K562 (cell line): ENCODE results near the gene SMARCD2. TPM values are rescaled to one million over a fixed set of nuclear protein-coding genes. Genes with fewer than 3 reads are reported as not detected.
"Not testable (repeated sequence)": the region's sequence is repeated elsewhere in the genome, so short reads cannot be mapped to it uniquely, and the experiment has no call there.

Experiments
- ATAC-seq: fragments of 200-7000 bp; cut with Tn5 transposase; 3 replicates; pipeline ENCODE4 v1.9.1; 2020; ENCODE audit warnings: moderate library complexity
- BruUV-seq: library from RNA; stranded (reverse); fragments of 400-500 nt; replicated peaks from 2 replicates; lab custom pipeline; 2021; lab: Mats Ljungman, UMichigan
- CTCF ChIA-PET: fragments of 300-600 bp; formaldehyde crosslinking; extraction: SDS; loops from one replicate; lab custom pipeline; 2021; ENCODE audit warnings: low intra/inter-chr PET ratio; lab: Yijun Ruan, JAX
- POLR2A ChIA-PET: fragments of 300-600, 350-650 bp; sonication (Branson Sonifier 250); formaldehyde crosslinking; extraction: SDS; loops from one replicate; lab custom pipeline; 2021; ENCODE audit warnings: antibody characterized with exemption, inconsistent platforms; lab: Yijun Ruan, JAX
- DNase-seq, 4 experiments: peaks; one replicate each; pipeline versions ENCODE4 v3.0.0 to v3.0.0-alpha.2; 2011 to 2018; ENCODE audit warnings: low spot score in 3 of 4, mixed read lengths in 3 of 4; ENCODE audit errors: extremely low read depth in 1 of 4
- FAIRE-seq: peaks from 2 replicates; lab custom pipeline; 2011; peaks lifted over from hg19 to GRCh38; lab: Jason Lieb, UNC
- H2AFZ ChIP-seq: 2 replicates; pipeline ENCODE4 v1.6.0; 2011; ENCODE audit warnings: low read depth, low read length, control low read depth, inconsistent platforms
- H3K27ac ChIP-seq: fragments of 200-600 bp; 3 replicates; pipeline ENCODE4 v1.8.0; 2011; ENCODE audit warnings: low read depth, mild to moderate bottlenecking, control low read depth, inconsistent platforms, low read length, moderate library complexity, mixed read lengths; ENCODE audit errors: extremely low read depth
- H3K27me3 ChIP-seq, 2 experiments: fragments of 300-600 bp in 1 of 2; 2 replicates in 1 of 2; 3 replicates in 1 of 2; pipeline versions ENCODE4 v1.6.0 to v1.8.0; 2011; ENCODE audit warnings: inconsistent platforms in 2 of 2, low read length in 2 of 2, mild to moderate bottlenecking in 1 of 2, mixed read lengths in 1 of 2, moderate library complexity in 1 of 2; ENCODE audit not compliant: control insufficient read depth in 2 of 2, insufficient read depth in 2 of 2
- H3K36me3 ChIP-seq: fragments of 300-600 bp; 3 replicates; pipeline ENCODE4 v1.8.0; 2011; ENCODE audit warnings: mild to moderate bottlenecking, low read length, inconsistent platforms; ENCODE audit not compliant: control insufficient read depth, insufficient read depth
- H3K4me1 ChIP-seq, 2 experiments: fragments of 200-600 bp in 1 of 2; replicated peaks in 1 of 2; 2 replicates in 1 of 2; 3 replicates in 1 of 2; pipeline versions ENCODE4 v1.5.1 to v1.8.0; 2011; ENCODE audit warnings: inconsistent platforms in 2 of 2, low read length in 2 of 2, mild to moderate bottlenecking in 1 of 2, mixed read lengths in 1 of 2, moderate library complexity in 1 of 2; ENCODE audit not compliant: control insufficient read depth in 2 of 2, insufficient read depth in 2 of 2
- H3K4me2 ChIP-seq: 2 replicates; pipeline ENCODE4 v1.6.1; 2011; ENCODE audit warnings: low read length, control low read depth, inconsistent platforms, mixed read lengths; ENCODE audit not compliant: insufficient read depth
- H3K4me3 ChIP-seq: fragments of 200-600 bp; sonication (generic), shearing (Covaris generic); 2 replicates; pipeline ENCODE4 v1.5.1; 2016; ENCODE audit warnings: control low read depth, inconsistent platforms
- H3K79me2 ChIP-seq: fragments of 200-600 bp; 3 replicates; pipeline ENCODE4 v1.8.0; 2011; ENCODE audit warnings: low read length, inconsistent platforms; ENCODE audit not compliant: control insufficient read depth, insufficient read depth
- H3K9ac ChIP-seq, 2 experiments: 2 replicates each; pipeline versions ENCODE4 v1.6.0 to v1.6.1; 2011; ENCODE audit warnings: low read depth in 2 of 2, low read length in 2 of 2, control low read depth in 1 of 2, inconsistent platforms in 1 of 2, mild to moderate bottlenecking in 1 of 2, mixed read lengths in 1 of 2; ENCODE audit not compliant: insufficient read depth in 1 of 2
- H3K9me1 ChIP-seq: one replicate; pipeline ENCODE4 v1.6.0; 2011; ENCODE audit warnings: inconsistent platforms, mild to moderate bottlenecking, low read length, moderate library complexity; ENCODE audit not compliant: control insufficient read depth, insufficient read depth
- H3K9me3 ChIP-seq: replicated peaks from 2 replicates; pipeline ENCODE4 v1.5.1; 2011; ENCODE audit warnings: low read depth, low read length, inconsistent platforms; ENCODE audit not compliant: control insufficient read depth, insufficient read depth
- H4K20me1 ChIP-seq: replicated peaks from 2 replicates; pipeline ENCODE4 v1.6.1; 2011; ENCODE audit warnings: low read length, inconsistent platforms, mixed read lengths; ENCODE audit not compliant: control insufficient read depth, insufficient read depth
- ATF1 ChIP-seq, 2 experiments: fragments of 450-650 bp in 1 of 2; IDR thresholded peaks; 2 replicates each; pipeline ENCODE4 v1.6.1; 2016; ENCODE audit warnings: missing compliant biosample characterization in 1 of 2, missing genetic modification characterization in 1 of 2
- FOXK2 ChIP-seq, 2 experiments: fragments of 450-650 bp; IDR thresholded peaks in 1 of 2; conservative IDR thresholded peaks in 1 of 2; 2 replicates each; pipeline ENCODE4 v1.6.1; 2016; ENCODE audit warnings: low read depth in 2 of 2, mild to moderate bottlenecking in 1 of 2
- HDAC8 ChIP-seq: fragments of 450-650 bp; IDR thresholded peaks from 2 replicates; pipeline ENCODE4 v1.6.1; 2016; ENCODE audit warnings: mild to moderate bottlenecking, missing genetic modification characterization, moderate library complexity, missing compliant biosample characterization
- HLTF ChIP-seq: fragments of 450-650 bp; IDR thresholded peaks from 2 replicates; pipeline ENCODE4 v1.6.1; 2016
- NBN ChIP-seq: fragments of 450-650 bp; IDR thresholded peaks from 2 replicates; pipeline ENCODE4 v1.6.1; 2016; ENCODE audit warnings: low read depth, mild to moderate bottlenecking
- NRF1 ChIP-seq, 2 experiments: fragments of 450-650 bp; IDR thresholded peaks in 1 of 2; conservative IDR thresholded peaks in 1 of 2; 2 replicates each; pipeline ENCODE4 v1.6.1; 2014; ENCODE audit warnings: mild to moderate bottlenecking in 2 of 2
- ZNF764 ChIP-seq: fragments of 250-450 bp; sonication (Bioruptor Pico); IDR thresholded peaks from 2 replicates; pipeline ENCODE4 v1.4.0; 2020; ENCODE audit warnings: low read depth, mild to moderate bottlenecking, moderate library complexity
- WGBS: fragments of 100-300 bp; shearing (Covaris generic); methylation state at CpG from one replicate; pipeline ENCODE4 v1.1.6; 2016; ENCODE audit warnings: low coverage, mixed read lengths; ENCODE audit not compliant: insufficient coverage; ENCODE audit errors: missing lambda C conversion rate; 5-methylcytosine and 5-hydroxymethylcytosine counted together
- in situ Hi-C: fragments of 300-500 bp; cut with MboI; formaldehyde crosslinking; loops from 4 replicates; pipeline ENCODE4 v1.15.0; 2018; ENCODE audit warnings: inconsistent platforms, mixed read lengths
- intact Hi-C: fragments of 100-400 bp; cut with micrococcal nuclease; formaldehyde crosslinking; loops from 2 replicates; pipeline ENCODE4 v1.14.2; 2022
- polyA plus RNA-seq, 8 experiments: library from polyadenylated mRNA; depleted of rRNA in 4 of 8; stranded (reverse) in 5 of 8; unstranded in 3 of 8; fragments of >200 nt; fragmentation: Nextera tagmentation in 2 of 8; fragmentation: Illumina TruSeq in 1 of 8; extraction: Ambion mirVana in 2 of 8; extraction: Trizol in 1 of 8; gene quantifications; 2 replicates each; pipeline versions ENCODE4 v1.2.1 to v1.2.3, GENCODE V29; 2011 to 2014; ENCODE audit warnings: inconsistent platforms in 1 of 8, missing spikeins in 1 of 8
- total RNA-seq, 7 experiments: library from RNA; depleted of rRNA in 6 of 7; stranded (reverse); fragments of >200 nt in 6 of 7; fragmentation: Illumina TruSeq in 2 of 7; extraction: Trizol in 2 of 7; gene quantifications; 2 replicates each; pipeline versions ENCODE4 v1.2.1 to v1.2.3, GENCODE V29; 2011 to 2021; ENCODE audit warnings: low replicate concordance in 1 of 7
- TF ChIP-seq, protein P1 (sequence below): fragments of 450-650 bp; IDR thresholded peaks from 2 replicates; pipeline ENCODE4 v1.6.1; 2017; ENCODE audit warnings: antibody characterized with exemption, mild to moderate bottlenecking
- TF ChIP-seq, protein P2 (sequence below): fragments of 450-650 bp; IDR thresholded peaks from 2 replicates; pipeline ENCODE4 v1.6.1; 2016; ENCODE audit warnings: antibody characterized with exemption
- TF ChIP-seq, protein P3 (sequence below): sonication (generic); formaldehyde crosslinking; IDR thresholded peaks from 2 replicates; pipeline ENCODE4 v1.4.0; 2020; ENCODE audit warnings: mild to moderate bottlenecking, missing genetic modification reagents
- TF ChIP-seq, protein P4 (sequence below), 2 experiments: fragments of 250-450 bp in 1 of 2; fragments of 450-650 bp in 1 of 2; sonication (Bioruptor Pico) in 1 of 2; IDR thresholded peaks; 2 replicates each; pipeline versions ENCODE4 v1.6.1 to v1.8.0; 2016 to 2021; ENCODE audit warnings: mild to moderate bottlenecking in 2 of 2, moderate library complexity in 2 of 2, missing compliant biosample characterization in 1 of 2, missing genetic modification characterization in 1 of 2

SMARCD2 gene
- total and polyA plus RNA-seq, 9 of the 15 experiments (the other 6 are each of a cell fraction or from before 2014, with no cell fraction given) = 1.7 to 114 (median 90.3) TPM

DNA sequence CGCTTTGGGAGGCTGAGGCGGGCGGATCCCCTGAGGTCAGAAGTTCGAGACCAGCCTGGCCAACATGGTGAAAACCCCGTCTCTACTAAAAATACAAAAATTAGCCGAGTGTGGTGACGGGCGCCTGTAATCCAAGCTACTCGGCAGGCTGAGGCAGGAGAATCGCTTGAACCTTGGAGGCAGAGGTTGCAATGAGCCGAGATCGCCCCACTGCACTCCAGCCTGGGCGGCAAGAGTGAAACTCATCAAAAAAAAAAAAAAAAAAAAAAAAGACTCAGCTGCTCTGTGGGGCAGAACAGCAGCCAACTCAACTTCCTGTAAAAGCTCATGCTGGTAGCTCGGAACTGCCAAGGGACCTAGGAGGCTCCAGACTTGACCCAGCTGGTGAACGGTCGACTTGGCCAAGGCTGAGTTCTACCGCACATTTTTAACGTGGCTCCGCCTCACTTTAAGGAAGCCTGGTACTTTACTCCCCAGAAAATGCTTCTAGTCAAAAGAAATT is 953 bp upstream of the SMARCD2 start:
- H3K4me3 ChIP-seq = peak overlapping the region; percentile 95
- TF ChIP-seq FOXK2 (conservative IDR thresholded peaks at IDR 0.05 in 1 of 2, IDR thresholded peaks at IDR 0.05 in 1 of 2; ENCODE audit: low read depth in 2 of 2) (0 out of 4 replicates have a peak, but pooled peaks of 1 of the 2 experiments have one; percentile 7), ATF1 (tag; IDR thresholded peaks at IDR 0.05) (peak; percentile 28; the same call in 1 of the 2 replicates), HDAC8 (tag) (peak; percentile 26; the same call in 1 of the 2 replicates), NRF1 (conservative IDR thresholded peaks at IDR 0.05 in 1 of 2, IDR thresholded peaks at IDR 0.05 in 1 of 2) (peak in 1 of 2 experiments; percentile 56; a peak in 1 of 4 replicates), ZNF764 (CRISPR knock-in tag) (0 out of 2 replicates have a peak, but pooled peaks have one; percentile 6), HLTF (0 out of 2 replicates have a peak, but pooled peaks have one; percentile 73), NBN (0 out of 2 replicates have a peak, but pooled peaks have one; percentile 5)
- TF ChIP-seq, protein P1, sequence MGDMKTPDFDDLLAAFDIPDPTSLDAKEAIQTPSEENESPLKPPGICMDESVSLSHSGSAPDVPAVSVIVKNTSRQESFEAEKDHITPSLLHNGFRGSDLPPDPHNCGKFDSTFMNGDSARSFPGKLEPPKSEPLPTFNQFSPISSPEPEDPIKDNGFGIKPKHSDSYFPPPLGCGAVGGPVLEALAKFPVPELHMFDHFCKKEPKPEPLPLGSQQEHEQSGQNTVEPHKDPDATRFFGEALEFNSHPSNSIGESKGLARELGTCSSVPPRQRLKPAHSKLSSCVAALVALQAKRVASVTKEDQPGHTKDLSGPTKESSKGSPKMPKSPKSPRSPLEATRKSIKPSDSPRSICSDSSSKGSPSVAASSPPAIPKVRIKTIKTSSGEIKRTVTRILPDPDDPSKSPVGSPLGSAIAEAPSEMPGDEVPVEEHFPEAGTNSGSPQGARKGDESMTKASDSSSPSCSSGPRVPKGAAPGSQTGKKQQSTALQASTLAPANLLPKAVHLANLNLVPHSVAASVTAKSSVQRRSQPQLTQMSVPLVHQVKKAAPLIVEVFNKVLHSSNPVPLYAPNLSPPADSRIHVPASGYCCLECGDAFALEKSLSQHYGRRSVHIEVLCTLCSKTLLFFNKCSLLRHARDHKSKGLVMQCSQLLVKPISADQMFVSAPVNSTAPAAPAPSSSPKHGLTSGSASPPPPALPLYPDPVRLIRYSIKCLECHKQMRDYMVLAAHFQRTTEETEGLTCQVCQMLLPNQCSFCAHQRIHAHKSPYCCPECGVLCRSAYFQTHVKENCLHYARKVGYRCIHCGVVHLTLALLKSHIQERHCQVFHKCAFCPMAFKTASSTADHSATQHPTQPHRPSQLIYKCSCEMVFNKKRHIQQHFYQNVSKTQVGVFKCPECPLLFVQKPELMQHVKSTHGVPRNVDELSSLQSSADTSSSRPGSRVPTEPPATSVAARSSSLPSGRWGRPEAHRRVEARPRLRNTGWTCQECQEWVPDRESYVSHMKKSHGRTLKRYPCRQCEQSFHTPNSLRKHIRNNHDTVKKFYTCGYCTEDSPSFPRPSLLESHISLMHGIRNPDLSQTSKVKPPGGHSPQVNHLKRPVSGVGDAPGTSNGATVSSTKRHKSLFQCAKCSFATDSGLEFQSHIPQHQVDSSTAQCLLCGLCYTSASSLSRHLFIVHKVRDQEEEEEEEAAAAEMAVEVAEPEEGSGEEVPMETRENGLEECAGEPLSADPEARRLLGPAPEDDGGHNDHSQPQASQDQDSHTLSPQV = peak; percentile 25; the same call in 1 of the 2 replicates
- TF ChIP-seq ATF1 (CRISPR knock-in tag; IDR thresholded peaks at IDR 0.05) = not testable (repeated sequence)
- TF ChIP-seq, protein P2, sequence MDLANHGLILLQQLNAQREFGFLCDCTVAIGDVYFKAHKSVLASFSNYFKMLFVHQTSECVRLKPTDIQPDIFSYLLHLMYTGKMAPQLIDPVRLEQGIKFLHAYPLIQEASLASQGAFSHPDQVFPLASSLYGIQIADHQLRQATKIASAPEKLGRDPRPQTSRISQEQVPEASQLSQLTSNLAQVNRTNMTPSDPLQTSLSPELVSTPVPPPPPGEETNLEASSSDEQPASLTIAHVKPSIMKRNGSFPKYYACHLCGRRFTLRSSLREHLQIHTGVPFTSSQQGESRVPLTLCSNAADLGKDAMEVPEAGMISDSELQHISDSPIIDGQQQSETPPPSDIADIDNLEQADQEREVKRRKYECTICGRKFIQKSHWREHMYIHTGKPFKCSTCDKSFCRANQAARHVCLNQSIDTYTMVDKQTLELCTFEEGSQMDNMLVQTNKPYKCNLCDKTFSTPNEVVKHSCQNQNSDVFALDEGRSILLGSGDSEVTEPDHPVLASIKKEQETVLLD = 0 out of 2 replicates have a peak, but pooled peaks have one; percentile 11
- TF ChIP-seq, protein P3, sequence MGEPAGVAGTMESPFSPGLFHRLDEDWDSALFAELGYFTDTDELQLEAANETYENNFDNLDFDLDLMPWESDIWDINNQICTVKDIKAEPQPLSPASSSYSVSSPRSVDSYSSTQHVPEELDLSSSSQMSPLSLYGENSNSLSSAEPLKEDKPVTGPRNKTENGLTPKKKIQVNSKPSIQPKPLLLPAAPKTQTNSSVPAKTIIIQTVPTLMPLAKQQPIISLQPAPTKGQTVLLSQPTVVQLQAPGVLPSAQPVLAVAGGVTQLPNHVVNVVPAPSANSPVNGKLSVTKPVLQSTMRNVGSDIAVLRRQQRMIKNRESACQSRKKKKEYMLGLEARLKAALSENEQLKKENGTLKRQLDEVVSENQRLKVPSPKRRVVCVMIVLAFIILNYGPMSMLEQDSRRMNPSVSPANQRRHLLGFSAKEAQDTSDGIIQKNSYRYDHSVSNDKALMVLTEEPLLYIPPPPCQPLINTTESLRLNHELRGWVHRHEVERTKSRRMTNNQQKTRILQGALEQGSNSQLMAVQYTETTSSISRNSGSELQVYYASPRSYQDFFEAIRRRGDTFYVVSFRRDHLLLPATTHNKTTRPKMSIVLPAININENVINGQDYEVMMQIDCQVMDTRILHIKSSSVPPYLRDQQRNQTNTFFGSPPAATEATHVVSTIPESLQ (CRISPR knock-in tag) = 0 out of 2 replicates have a peak, but pooled peaks have one; percentile 12
- TF ChIP-seq, protein P4, sequence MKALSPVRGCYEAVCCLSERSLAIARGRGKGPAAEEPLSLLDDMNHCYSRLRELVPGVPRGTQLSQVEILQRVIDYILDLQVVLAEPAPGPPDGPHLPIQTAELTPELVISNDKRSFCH (CRISPR knock-in tag; IDR thresholded peaks at IDR 0.05) = not testable (repeated sequence)
- TF ChIP-seq, protein P4 (tag; IDR thresholded peaks at IDR 0.05) = peak; percentile 20

More for the DNA sequence above, 953 bp upstream of the SMARCD2 start:
- under 1% methylated on average over 18 of the region's 19 CpGs for WGBS
- peak overlapping the region; percentile 82 for H2AFZ ChIP-seq
- POLR2A ChIA-PET = interaction anchor here (0.8 to 5.8 kb wide), 7 partner anchors 10 to 168 kb away, joined by 3 to 66 read pairs (median 5); partner anchors contain the start of genes CCDC47, DDX42, FTSJ3 and PSMC5
- H3K9me3 ChIP-seq, H3K9me1 ChIP-seq, H3K27me3 ChIP-seq, CTCF ChIA-PET, H4K20me1 ChIP-seq: not testable (repeated sequence)
- TSS peak; percentile 93 for BruUV-seq
- H3K4me2 ChIP-seq = peak overlapping the region; percentile 71
- FAIRE-seq = peak; percentile 82
- peak in 1 of 4 experiments; percentile 52 for DNase-seq
- H3K27ac ChIP-seq = peak overlapping the region; percentile 93
- peak overlapping the region; percentile 75 to 89 for H3K9ac ChIP-seq
- H3K36me3 ChIP-seq = peaks cover 12% of the 10 kb centered on the region; the same call in 1 of the 3 replicates
- intact Hi-C loops (loop anchor here (1.0 to 10.0 kb wide), 4 partner anchors 16 to 409 kb away; partner anchors contain the start of genes CCDC47, FTSJ3, MAP3K3 and PSMC5), in situ Hi-C loops (loop anchor here (25.0 kb wide), 1 partner anchor 406 kb away; the partner anchor contains the start of gene CYB561)
- peaks cover 26 to 45% of the 10 kb centered on the region in 2 experiments for H3K4me1 ChIP-seq
- peak; percentile 1; the same call in 1 of the 3 replicates for ATAC-seq
- peaks cover 46% of the 10 kb centered on the region for H3K79me2 ChIP-seq
